Upper lobe of left lung (tissue), 4 donors: ENCODE results near the gene CTSL.

Experiments
- CTCF ChIP-seq, 6 experiments: fragments of 450-650 bp in 4 of 6; fragments of 200-600 bp in 2 of 6; sonication (generic) in 2 of 6; IDR thresholded peaks; one replicate each; pipeline ENCODE4 v1.5.1; 2016 to 2019; ENCODE audit warnings: antibody characterized with exemption in 6 of 6
- POLR2A ChIP-seq, 4 donors: fragments of 450-650 bp; IDR thresholded peaks; one replicate each; pipeline ENCODE4 v1.5.1; 2016 to 2017; ENCODE audit warnings: antibody characterized with exemption in 4 of 4, mild to moderate bottlenecking in 2 of 4
- POLR2AphosphoS5 ChIP-seq, 2 donors: sonication (generic); formaldehyde crosslinking; IDR thresholded peaks; one replicate each; pipeline ENCODE4 v1.5.1; 2017; ENCODE audit warnings: antibody characterized with exemption in 2 of 2

GRCh38 chr9:87749335-87750035 is 23.6 kb downstream of the CTSL start:
- no peak for TF ChIP-seq POLR2A (IDR thresholded peaks at IDR 0.05)
- TF ChIP-seq CTCF (IDR thresholded peaks at IDR 0.05), result no peak
- TF ChIP-seq POLR2AphosphoS5 (IDR thresholded peaks at IDR 0.05), result no peak
